ENCODE results near the gene PRRC2B. TPM values are rescaled to one million over a fixed set of nuclear protein-coding genes. Genes with fewer than 3 reads are reported as not detected.

Gene PRRC2B
- total RNA-seq, 8 experiments from 2014 or later, result 40.6 to 206 (median 126) TPM

- Histone ChIP-seq H3K27ac (no peak overlapping the region), H3K4me1 (replicated peaks in 1 of 2) (no peaks in the 10 kb centered on the region), H3K4me3 (no peak overlapping the region)
- no peak for ATAC-seq (replicated peaks in 6 of 8)
- WGBS, 10 experiments, result 43 to 100% (median 90%) methylated on average over 1 to 9 of the region's 19 CpGs; no CpG with 5 or more reads in 1 of the 10 experiments
- in situ Hi-C loops (cut with MboI; ENCODE audit: low pct_unique_long_range_greater_than_20kb in 2 of 9, low sequenced_read_pairs in 9 of 9, unreplicated experiment in 9 of 9), result loop anchor here in 1 of 9 experiments (25.0 kb wide), 1 partner anchor 119 kb away; no protein-coding TSS in a partner anchor
Observed at GRCh38 chr9:131481441-131482342, 87.8 kb downstream of the PRRC2B start.

- WGBS, 10 experiments, result 40 to 100% (median 89%) methylated on average over 1 to 10 of the region's 24 CpGs; no CpG with 5 or more reads in 3 of the 10 experiments
Observed at GRCh38 chr9:131482343-131483006, 88.6 kb downstream of the PRRC2B start.

GRCh38 chr9:131483319-131484050 is 89.6 kb downstream of the PRRC2B start:
- in situ Hi-C loops (cut with MboI; ENCODE audit: low pct_unique_long_range_greater_than_20kb in 2 of 9, low sequenced_read_pairs in 9 of 9, unreplicated experiment in 9 of 9), result loop anchor here in 1 of 9 experiments (25.0 kb wide), 1 partner anchor 121 kb away; no protein-coding TSS in a partner anchor
- ATAC-seq (replicated peaks in 6 of 8), result no peak
- 92 to 100% (median 100%) methylated on average over 2 to 7 of the region's 9 CpGs; no CpG with 5 or more reads in 5 of the 10 experiments for WGBS, 10 experiments

More at GRCh38 chr9:131482343-131483006, 88.6 kb downstream of the PRRC2B start:
- in situ Hi-C loops (cut with MboI; ENCODE audit: low pct_unique_long_range_greater_than_20kb in 2 of 9, low sequenced_read_pairs in 9 of 9, unreplicated experiment in 9 of 9), result loop anchor here in 1 of 9 experiments (25.0 kb wide), 1 partner anchor 120 kb away; no protein-coding TSS in a partner anchor
- Histone ChIP-seq H3K4me3 (no peak overlapping the region), H3K27ac (no peak overlapping the region), H3K4me1 (replicated peaks in 1 of 2) (no peaks in the 10 kb centered on the region)
- ATAC-seq (replicated peaks in 6 of 8), result peak in 1 of 8 experiments; percentile 5

DNA sequence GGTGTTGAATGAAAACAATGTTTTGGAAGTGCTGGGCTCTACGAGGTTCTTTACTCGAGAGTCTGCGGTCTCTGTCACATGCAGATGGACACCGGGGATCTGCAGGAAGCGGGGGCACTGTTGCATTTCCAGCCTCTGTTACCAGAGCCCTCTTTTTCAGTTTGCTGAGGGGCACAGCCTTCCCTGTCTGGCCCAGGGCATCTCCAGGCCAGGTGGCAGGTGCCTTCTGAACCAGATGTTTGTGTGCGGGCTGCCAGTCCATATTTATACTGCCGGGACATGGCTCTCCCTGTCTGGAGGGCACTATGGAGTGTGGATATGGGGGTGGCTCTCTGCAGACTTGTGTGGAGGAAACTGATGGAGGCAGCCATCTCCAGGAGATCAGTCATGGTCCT is 90.2 kb downstream of the PRRC2B start:
- Histone ChIP-seq H3K4me3 (no peak overlapping the region), H3K27ac (no peak overlapping the region), H3K4me1 (replicated peaks in 1 of 2) (no peaks in the 10 kb centered on the region)
- in situ Hi-C loops (cut with MboI; ENCODE audit: low pct_unique_long_range_greater_than_20kb in 2 of 9, low sequenced_read_pairs in 9 of 9, unreplicated experiment in 9 of 9), result loop anchor here in 1 of 9 experiments (25.0 kb wide), 1 partner anchor 122 kb away; no protein-coding TSS in a partner anchor
- no peak for ATAC-seq (replicated peaks in 6 of 8)
- 80 to 98% methylated on average over 1 to 6 of the region's 7 CpGs; no CpG with 5 or more reads in 8 of the 10 experiments for WGBS, 10 experiments

More at GRCh38 chr9:131483319-131484050, 89.6 kb downstream of the PRRC2B start:
- no peak overlapping the region for H3K4me3 ChIP-seq
- H3K27ac ChIP-seq, result no peak overlapping the region
- no peaks in the 10 kb centered on the region for H3K4me1 ChIP-seq (replicated peaks in 1 of 2)

- Histone ChIP-seq H3K27ac (no peak overlapping the region), H3K4me1 (replicated peaks in 1 of 2) (no peaks in the 10 kb centered on the region), H3K4me3 (no peak overlapping the region)
- in situ Hi-C loops (cut with MboI; ENCODE audit: low pct_unique_long_range_greater_than_20kb in 2 of 9, low sequenced_read_pairs in 9 of 9, unreplicated experiment in 9 of 9), result loop anchor here in 1 of 9 experiments (25.0 kb wide), 1 partner anchor 122 kb away; no protein-coding TSS in a partner anchor
- WGBS, 10 experiments, result 98 to 100% (median 100%) methylated on average over 1 to 7 of the region's 15 CpGs; no CpG with 5 or more reads in 7 of the 10 experiments
- no peak for ATAC-seq (replicated peaks in 6 of 8)
Observed at GRCh38 chr9:131484560-131485185, 90.8 kb downstream of the PRRC2B start.

- ATAC-seq (replicated peaks in 6 of 8), result no peak
- no peak overlapping the region for H3K27ac ChIP-seq
- 88 to 100% (median 90%) methylated on average over 2 to 10 of the region's 12 CpGs; no CpG with 5 or more reads in 6 of the 10 experiments for WGBS, 10 experiments
- no peak overlapping the region for H3K4me3 ChIP-seq
- in situ Hi-C loops (cut with MboI; ENCODE audit: low pct_unique_long_range_greater_than_20kb in 2 of 9, low sequenced_read_pairs in 9 of 9, unreplicated experiment in 9 of 9), result loop anchor here in 1 of 9 experiments (25.0 kb wide), 1 partner anchor 123 kb away; no protein-coding TSS in a partner anchor
- no peaks in the 10 kb centered on the region for H3K4me1 ChIP-seq (replicated peaks in 1 of 2)
Observed at GRCh38 chr9:131485206-131485605, 91.3 kb downstream of the PRRC2B start.

- Histone ChIP-seq H3K4me3 (no peak overlapping the region), H3K27ac (no peak overlapping the region), H3K4me1 (replicated peaks in 1 of 2) (no peaks in the 10 kb centered on the region)
- WGBS, 10 experiments, result 40 to 100% (median 90%) methylated on average over 1 to 11 of the region's 19 CpGs; no CpG with 5 or more reads in 2 of the 10 experiments
- peak in 2 of 8 experiments; percentile 51 to 56 for ATAC-seq (replicated peaks in 6 of 8)
- in situ Hi-C loops (cut with MboI; ENCODE audit: low pct_unique_long_range_greater_than_20kb in 2 of 9, low sequenced_read_pairs in 9 of 9, unreplicated experiment in 9 of 9), result loop anchor here in 1 of 9 experiments (25.0 kb wide), 1 partner anchor 124 kb away; no protein-coding TSS in a partner anchor
Observed at GRCh38 chr9:131485728-131486422, 92.0 kb downstream of the PRRC2B start.

DNA sequence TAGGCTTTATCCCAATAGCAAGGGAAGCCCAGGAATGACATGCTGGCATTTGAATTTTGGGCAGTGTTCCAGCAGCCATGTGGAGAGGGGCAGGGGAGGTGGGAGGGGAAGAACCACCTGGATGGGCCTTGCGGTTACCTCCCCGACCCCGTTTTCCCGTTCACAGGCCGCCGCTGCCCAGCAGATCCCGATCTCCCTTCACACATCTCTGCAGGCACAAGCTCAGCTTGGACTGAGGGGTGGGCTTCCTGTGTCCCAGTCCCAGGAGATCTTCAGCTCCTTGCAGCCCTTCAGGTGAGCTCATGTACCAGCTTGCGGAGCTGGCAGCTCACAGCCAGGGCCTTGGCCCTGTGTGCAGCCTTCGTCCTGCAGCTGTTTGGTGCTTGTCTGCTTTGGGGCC is 93.1 kb downstream of the PRRC2B start:
- Histone ChIP-seq H3K27ac (no peak overlapping the region), H3K4me3 (no peak overlapping the region), H3K4me1 (replicated peaks in 1 of 2) (no peaks in the 10 kb centered on the region)
- in situ Hi-C loops (cut with MboI; ENCODE audit: low pct_unique_long_range_greater_than_20kb in 2 of 9, low sequenced_read_pairs in 9 of 9, unreplicated experiment in 9 of 9), result loop anchor here in 1 of 9 experiments (25.0 kb wide), 1 partner anchor 125 kb away; no protein-coding TSS in a partner anchor
- 100% methylated on average over 2 of the region's 9 CpGs; no CpG with 5 or more reads in 9 of the 10 experiments for WGBS, 10 experiments
- ATAC-seq (replicated peaks in 6 of 8), result peak in 1 of 8 experiments; percentile 2

DNA sequence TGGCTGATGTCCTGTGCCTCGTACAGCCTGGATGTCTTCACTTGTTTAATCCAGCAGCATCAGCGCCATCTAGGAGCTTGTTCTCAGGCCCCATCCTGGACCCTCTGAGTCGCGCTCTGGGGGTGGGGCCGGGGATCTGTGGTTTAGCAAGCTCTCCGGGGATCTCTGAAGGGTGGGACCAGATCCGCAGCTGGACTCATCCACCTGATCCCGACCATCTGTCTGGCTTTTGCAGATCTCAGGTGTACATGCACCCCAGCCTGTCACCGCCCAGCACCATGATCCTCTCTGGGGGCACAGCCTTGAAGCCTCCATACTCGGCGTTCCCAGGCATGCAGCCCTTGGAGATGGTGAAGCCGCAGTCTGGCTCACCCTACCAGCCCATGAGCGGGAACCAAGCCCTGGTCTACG is 93.7 kb downstream of the PRRC2B start:
- in situ Hi-C loops (cut with MboI; ENCODE audit: low pct_unique_long_range_greater_than_20kb in 2 of 9, low sequenced_read_pairs in 9 of 9, unreplicated experiment in 9 of 9), result loop anchor here in 1 of 9 experiments (25.0 kb wide), 1 partner anchor 125 kb away; no protein-coding TSS in a partner anchor
- Histone ChIP-seq H3K4me1 (replicated peaks in 1 of 2) (no peaks in the 10 kb centered on the region), H3K27ac (no peak overlapping the region), H3K4me3 (no peak overlapping the region)
- peak in 5 of 8 experiments; percentile 14 to 32 (median 18) for ATAC-seq (replicated peaks in 6 of 8)
- 80 to 100% (median 93%) methylated on average over 1 to 2 of the region's 14 CpGs; no CpG with 5 or more reads in 7 of the 10 experiments for WGBS, 10 experiments

DNA sequence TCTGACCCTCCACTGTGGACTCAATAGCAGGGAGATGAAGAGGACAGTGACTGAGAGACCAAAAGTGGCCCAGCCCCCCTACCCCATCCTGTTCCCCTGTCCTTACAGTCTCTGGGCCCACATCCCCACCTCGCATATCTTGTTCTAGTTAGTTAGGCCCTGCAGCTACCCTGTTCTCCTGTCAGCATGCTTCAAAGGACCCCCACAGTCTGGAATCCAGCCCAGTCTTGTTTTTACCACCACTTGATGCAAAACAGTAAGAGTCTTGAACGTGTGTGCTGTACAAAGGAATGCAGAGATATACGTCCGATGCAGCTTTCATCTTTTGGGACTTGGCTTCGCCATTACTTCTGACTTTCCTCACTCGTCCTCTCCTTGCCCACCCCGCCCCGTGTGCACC is 96.6 kb downstream of the PRRC2B start:
- in situ Hi-C loops (cut with MboI; ENCODE audit: low pct_unique_long_range_greater_than_20kb in 2 of 9, low sequenced_read_pairs in 9 of 9, unreplicated experiment in 9 of 9), result loop anchor here in 1 of 9 experiments (25.0 kb wide), 1 partner anchor 128 kb away; no protein-coding TSS in a partner anchor
- ATAC-seq (replicated peaks in 6 of 8), result no peak
- Histone ChIP-seq H3K4me3 (no peak overlapping the region), H3K4me1 (replicated peaks in 1 of 2) (no peaks in the 10 kb centered on the region), H3K27ac (no peak overlapping the region)
- 33 to 72% (median 60%) methylated on average over 1 to 5 of the region's 8 CpGs; no CpG with 5 or more reads in 5 of the 10 experiments for WGBS, 10 experiments
